ENCODE data around the gene F2RL1. TPM values are rescaled to one million over a fixed set of nuclear protein-coding genes. Genes with fewer than 3 reads are reported as not detected.

The F2RL1 gene
- total and polyA plus RNA-seq, 2 experiments from 2014 or later: 1.4 to 3.3 TPM

GRCh38 chr5:76791461-76791860 is 27.4 kb upstream of the F2RL1 start:
- Histone ChIP-seq H3K27ac (peak overlapping the region; percentile 92), H3K4me1 (ENCODE audit: insufficient read depth) (peaks cover 30% of the 10 kb centered on the region), H3K9me3 (ENCODE audit: low read depth) (no peaks in the 10 kb centered on the region), H3K4me3 (peak overlapping the region; percentile 40), H4K20me1 (ENCODE audit: insufficient read depth) (no peaks in the 10 kb centered on the region), H2AFZ (0 out of 2 replicates have a peak overlapping the region, but pooled peaks have one; percentile 9), H3K4me2 (ENCODE audit: unreplicated experiment) (peak overlapping the region; percentile 46), H3F3A (ENCODE audit: insufficient read depth) (peaks cover 34% of the 10 kb centered on the region), H3K36me3 (ENCODE audit: low read depth) (no peaks in the 10 kb centered on the region), H3K79me2 (ENCODE audit: insufficient read depth) (no peaks in the 10 kb centered on the region), H3K27me3 (replicated peaks; ENCODE audit: insufficient read depth) (no peaks in the 10 kb centered on the region), H3K9ac (peak overlapping the region; percentile 69), H3K9me2 (ENCODE audit: insufficient read depth) (no peaks in the 10 kb centered on the region)
- WGBS, 2 experiments (ENCODE audit: low coverage in 1 of 2, low lambda C conversion rate in 2 of 2, missing lambda C conversion rate in 2 of 2): 93 to 94% methylated on average over 1 of the region's 1 CpG
- DNase-seq: peak; percentile 22
- TF ChIP-seq EZH2 (IDR thresholded peaks at IDR 0.05; ENCODE audit: insufficient read depth, poor library complexity, severe bottlenecking): no peak
- in situ Hi-C loops (cut with MboI): no loop called here

- Histone ChIP-seq H4K20me1 (ENCODE audit: insufficient read depth) (no peaks in the 10 kb centered on the region), H3K27ac (no peak overlapping the region), H3K9me2 (ENCODE audit: insufficient read depth) (no peaks in the 10 kb centered on the region), H2AFZ (no peak overlapping the region), H3K4me2 (ENCODE audit: unreplicated experiment) (no peak overlapping the region), H3K36me3 (ENCODE audit: low read depth) (no peaks in the 10 kb centered on the region), H3K79me2 (ENCODE audit: insufficient read depth) (no peaks in the 10 kb centered on the region), H3K4me1 (ENCODE audit: insufficient read depth) (peaks cover 25% of the 10 kb centered on the region), H3K9me3 (ENCODE audit: low read depth) (no peaks in the 10 kb centered on the region), H3F3A (ENCODE audit: insufficient read depth) (peaks cover 25% of the 10 kb centered on the region), H3K4me3 (no peak overlapping the region), H3K27me3 (replicated peaks; ENCODE audit: insufficient read depth) (no peaks in the 10 kb centered on the region), H3K9ac (no peak overlapping the region)
- in situ Hi-C loops (cut with MboI): no loop called here
- WGBS, 2 experiments (ENCODE audit: low coverage in 1 of 2, low lambda C conversion rate in 2 of 2, missing lambda C conversion rate in 2 of 2): 84 to 90% methylated on average over 4 of the region's 4 CpGs
- DNase-seq: peak; percentile 66
- TF ChIP-seq EZH2phosphoT487 (IDR thresholded peaks at IDR 0.05; ENCODE audit: insufficient read depth, low read depth) (no peak), EZH2 (IDR thresholded peaks at IDR 0.05; ENCODE audit: insufficient read depth, poor library complexity, severe bottlenecking) (no peak)
Measured at GRCh38 chr5:76794871-76795270, 24.0 kb upstream of the F2RL1 start.

- H3K79me2 ChIP-seq (ENCODE audit: insufficient read depth): no peaks in the 10 kb centered on the region
- no peaks in the 10 kb centered on the region for H4K20me1 ChIP-seq (ENCODE audit: insufficient read depth)
- TF ChIP-seq EZH2phosphoT487 (IDR thresholded peaks at IDR 0.05; ENCODE audit: insufficient read depth, low read depth): no peak
- TF ChIP-seq EZH2 (IDR thresholded peaks at IDR 0.05; ENCODE audit: insufficient read depth, poor library complexity, severe bottlenecking): no peak
- no peak overlapping the region for H3K4me3 ChIP-seq
- in situ Hi-C loops (cut with MboI): no loop called here
- H3F3A ChIP-seq (ENCODE audit: insufficient read depth): peaks cover 9% of the 10 kb centered on the region; the same call in 1 of the 2 replicates
- no peaks in the 10 kb centered on the region for H3K9me2 ChIP-seq (ENCODE audit: insufficient read depth)
- no peak overlapping the region for H3K27ac ChIP-seq
- no peak overlapping the region for H2AFZ ChIP-seq
- H3K4me2 ChIP-seq (ENCODE audit: unreplicated experiment): no peak overlapping the region
- H3K4me1 ChIP-seq (ENCODE audit: insufficient read depth): peaks cover 17% of the 10 kb centered on the region
- 88 to 94% methylated on average over 1 of the region's 1 CpG for WGBS, 2 experiments (ENCODE audit: low coverage in 1 of 2, low lambda C conversion rate in 2 of 2, missing lambda C conversion rate in 2 of 2)
- no peaks in the 10 kb centered on the region for H3K36me3 ChIP-seq (ENCODE audit: low read depth)
- no peak for DNase-seq
- H3K27me3 ChIP-seq (replicated peaks; ENCODE audit: insufficient read depth): no peaks in the 10 kb centered on the region
- no peak overlapping the region for H3K9ac ChIP-seq
- H3K9me3 ChIP-seq (ENCODE audit: low read depth): no peaks in the 10 kb centered on the region
Measured at GRCh38 chr5:76799588-76799987, 19.2 kb upstream of the F2RL1 start.

- Histone ChIP-seq H4K20me1 (ENCODE audit: insufficient read depth) (no peaks in the 10 kb centered on the region), H3K4me1 (ENCODE audit: insufficient read depth) (peaks cover 15% of the 10 kb centered on the region), H3K9me2 (ENCODE audit: insufficient read depth) (no peaks in the 10 kb centered on the region), H3K4me3 (no peak overlapping the region), H3F3A (ENCODE audit: insufficient read depth) (peaks cover 17% of the 10 kb centered on the region), H3K36me3 (ENCODE audit: low read depth) (no peaks in the 10 kb centered on the region), H2AFZ (no peak overlapping the region), H3K79me2 (ENCODE audit: insufficient read depth) (no peaks in the 10 kb centered on the region), H3K27ac (no peak overlapping the region), H3K4me2 (ENCODE audit: unreplicated experiment) (no peak overlapping the region), H3K9ac (no peak overlapping the region), H3K9me3 (ENCODE audit: low read depth) (no peaks in the 10 kb centered on the region), H3K27me3 (replicated peaks; ENCODE audit: insufficient read depth) (no peaks in the 10 kb centered on the region)
- in situ Hi-C loops (cut with MboI): no loop called here
- TF ChIP-seq EZH2 (IDR thresholded peaks at IDR 0.05; ENCODE audit: insufficient read depth, poor library complexity, severe bottlenecking): no peak
- no peak for TF ChIP-seq EZH2phosphoT487 (IDR thresholded peaks at IDR 0.05; ENCODE audit: insufficient read depth, low read depth)
- no peak for DNase-seq
- 97 to 100% methylated on average over 3 of the region's 3 CpGs for WGBS, 2 experiments (ENCODE audit: low coverage in 1 of 2, low lambda C conversion rate in 2 of 2, missing lambda C conversion rate in 2 of 2)
Measured at GRCh38 chr5:76800579-76800978, 18.3 kb upstream of the F2RL1 start.
